ENCODE data around the gene CYREN. TPM values are rescaled to one million over a fixed set of nuclear protein-coding genes. Genes with fewer than 3 reads are reported as not detected.

The CYREN gene
- total and polyA plus RNA-seq, 9 of the 15 experiments (the other 6 are each of a cell fraction or from before 2014, with no cell fraction given), result 13.9 to 108 (median 88.8) TPM

DNA sequence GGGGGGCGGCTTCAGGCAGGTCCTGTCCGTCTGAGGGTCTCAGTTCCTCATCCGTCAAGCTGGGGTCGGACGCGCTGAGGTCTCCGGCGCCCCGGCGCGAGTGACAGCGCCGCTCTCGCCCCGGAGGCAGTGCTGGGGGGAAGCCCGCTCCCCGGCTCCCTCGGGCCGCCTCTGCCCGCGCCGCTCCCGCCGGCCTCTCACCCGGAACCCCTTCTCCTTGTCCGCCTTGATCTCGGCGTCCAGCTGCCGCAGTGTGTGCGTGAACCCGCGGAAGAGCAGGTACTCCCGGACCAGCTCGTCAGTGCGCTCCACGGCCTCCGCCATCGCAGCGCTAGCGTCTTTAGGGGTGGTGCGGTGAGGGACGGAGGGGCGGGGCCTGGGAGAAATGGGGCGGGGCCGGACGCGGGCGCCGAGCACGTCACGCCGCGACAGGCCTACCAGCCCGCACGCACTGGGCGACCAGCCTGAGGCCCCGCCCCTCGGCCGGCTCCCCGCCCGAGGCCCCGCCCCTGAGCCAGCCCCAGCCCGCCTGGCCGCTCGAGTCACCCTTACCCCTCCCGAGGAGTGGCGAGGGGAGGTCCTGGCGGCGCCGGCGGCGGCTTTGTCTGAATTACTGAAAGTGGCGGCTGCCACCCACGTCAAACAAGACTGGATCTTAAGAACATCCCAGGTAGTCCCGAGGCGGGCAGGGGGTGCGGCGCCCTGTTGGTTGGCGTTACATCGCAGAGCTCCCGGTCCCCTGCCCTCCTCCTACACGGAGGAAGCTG lies 40.9 kb upstream of the CYREN start, which contains the start of gene WDR91 (continued):
- TF ChIP-seq, protein P1, sequence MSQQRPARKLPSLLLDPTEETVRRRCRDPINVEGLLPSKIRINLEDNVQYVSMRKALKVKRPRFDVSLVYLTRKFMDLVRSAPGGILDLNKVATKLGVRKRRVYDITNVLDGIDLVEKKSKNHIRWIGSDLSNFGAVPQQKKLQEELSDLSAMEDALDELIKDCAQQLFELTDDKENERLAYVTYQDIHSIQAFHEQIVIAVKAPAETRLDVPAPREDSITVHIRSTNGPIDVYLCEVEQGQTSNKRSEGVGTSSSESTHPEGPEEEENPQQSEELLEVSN (IDR thresholded peaks at IDR 0.05; ENCODE audit: borderline replicate concordance in 1 of 2, extremely low read depth in 1 of 2, insufficient read depth in 1 of 2, insufficient read length in 1 of 2, low read depth in 1 of 2, low read length in 1 of 2, poor library complexity in 1 of 2, severe bottlenecking in 1 of 2), result peak; percentile 9 to 68
- TF ChIP-seq ZNF143 (CRISPR knock-in tag; IDR thresholded peaks at IDR 0.05) (peak; percentile 49), YY1 (IDR thresholded peaks at IDR 0.05; ENCODE audit: borderline replicate concordance in 1 of 3, control insufficient read depth in 1 of 3, extremely low read depth in 1 of 3, insufficient read depth in 3 of 3, insufficient read length in 1 of 3, insufficient replicate concordance in 2 of 3, low read depth in 1 of 3, low read length in 2 of 3) (peak; percentile 66 to 95 (median 88)), ZNF830 (CRISPR knock-in tag; IDR thresholded peaks at IDR 0.05) (0 out of 2 replicates have a peak, but pooled peaks have one; percentile 84), GTF2E2 (tag; IDR thresholded peaks at IDR 0.05) (no peak), RBM17 (IDR thresholded peaks at IDR 0.05; ENCODE audit: borderline replicate concordance, low read depth, low read length) (no peak), ZNF431 (CRISPR knock-in tag; IDR thresholded peaks at IDR 0.05) (0 out of 2 replicates have a peak, but pooled peaks have one; percentile 47), HDAC1 (IDR thresholded peaks at IDR 0.05) (peak in 1 of 2 experiments; percentile 84; a peak in 2 of 4 replicates), RBM34 (IDR thresholded peaks at IDR 0.05; ENCODE audit: borderline replicate concordance, insufficient read depth, low read length) (no peak), SMAD4 (CRISPR knock-in tag; conservative IDR thresholded peaks at IDR 0.05) (peak; percentile 73), ZNF124 (CRISPR knock-in tag; IDR thresholded peaks at IDR 0.05) (no peak), MYC (IDR thresholded peaks at IDR 0.05; ENCODE audit: low read depth, low read length) (peak; percentile 34; the same call in 1 of the 2 replicates), MYC (CRISPR knock-in tag; IDR thresholded peaks at IDR 0.05; ENCODE audit: borderline replicate concordance, low read depth) (no peak), ZNF134 (CRISPR knock-in tag; conservative IDR thresholded peaks at IDR 0.05) (no peak), CEBPG (CRISPR knock-in tag; IDR thresholded peaks at IDR 0.05) (peak; percentile 23; the same call in 1 of the 2 replicates), CEBPG (tag; conservative IDR thresholded peaks at IDR 0.05 in 1 of 2, IDR thresholded peaks at IDR 0.05 in 1 of 2) (no peak)
- TF ChIP-seq, protein P2, sequence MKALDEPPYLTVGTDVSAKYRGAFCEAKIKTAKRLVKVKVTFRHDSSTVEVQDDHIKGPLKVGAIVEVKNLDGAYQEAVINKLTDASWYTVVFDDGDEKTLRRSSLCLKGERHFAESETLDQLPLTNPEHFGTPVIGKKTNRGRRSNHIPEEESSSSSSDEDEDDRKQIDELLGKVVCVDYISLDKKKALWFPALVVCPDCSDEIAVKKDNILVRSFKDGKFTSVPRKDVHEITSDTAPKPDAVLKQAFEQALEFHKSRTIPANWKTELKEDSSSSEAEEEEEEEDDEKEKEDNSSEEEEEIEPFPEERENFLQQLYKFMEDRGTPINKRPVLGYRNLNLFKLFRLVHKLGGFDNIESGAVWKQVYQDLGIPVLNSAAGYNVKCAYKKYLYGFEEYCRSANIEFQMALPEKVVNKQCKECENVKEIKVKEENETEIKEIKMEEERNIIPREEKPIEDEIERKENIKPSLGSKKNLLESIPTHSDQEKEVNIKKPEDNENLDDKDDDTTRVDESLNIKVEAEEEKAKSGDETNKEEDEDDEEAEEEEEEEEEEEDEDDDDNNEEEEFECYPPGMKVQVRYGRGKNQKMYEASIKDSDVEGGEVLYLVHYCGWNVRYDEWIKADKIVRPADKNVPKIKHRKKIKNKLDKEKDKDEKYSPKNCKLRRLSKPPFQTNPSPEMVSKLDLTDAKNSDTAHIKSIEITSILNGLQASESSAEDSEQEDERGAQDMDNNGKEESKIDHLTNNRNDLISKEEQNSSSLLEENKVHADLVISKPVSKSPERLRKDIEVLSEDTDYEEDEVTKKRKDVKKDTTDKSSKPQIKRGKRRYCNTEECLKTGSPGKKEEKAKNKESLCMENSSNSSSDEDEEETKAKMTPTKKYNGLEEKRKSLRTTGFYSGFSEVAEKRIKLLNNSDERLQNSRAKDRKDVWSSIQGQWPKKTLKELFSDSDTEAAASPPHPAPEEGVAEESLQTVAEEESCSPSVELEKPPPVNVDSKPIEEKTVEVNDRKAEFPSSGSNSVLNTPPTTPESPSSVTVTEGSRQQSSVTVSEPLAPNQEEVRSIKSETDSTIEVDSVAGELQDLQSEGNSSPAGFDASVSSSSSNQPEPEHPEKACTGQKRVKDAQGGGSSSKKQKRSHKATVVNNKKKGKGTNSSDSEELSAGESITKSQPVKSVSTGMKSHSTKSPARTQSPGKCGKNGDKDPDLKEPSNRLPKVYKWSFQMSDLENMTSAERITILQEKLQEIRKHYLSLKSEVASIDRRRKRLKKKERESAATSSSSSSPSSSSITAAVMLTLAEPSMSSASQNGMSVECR (CRISPR knock-in tag; IDR thresholded peaks at IDR 0.05), result peak; percentile 89
- TF ChIP-seq, protein P3, sequence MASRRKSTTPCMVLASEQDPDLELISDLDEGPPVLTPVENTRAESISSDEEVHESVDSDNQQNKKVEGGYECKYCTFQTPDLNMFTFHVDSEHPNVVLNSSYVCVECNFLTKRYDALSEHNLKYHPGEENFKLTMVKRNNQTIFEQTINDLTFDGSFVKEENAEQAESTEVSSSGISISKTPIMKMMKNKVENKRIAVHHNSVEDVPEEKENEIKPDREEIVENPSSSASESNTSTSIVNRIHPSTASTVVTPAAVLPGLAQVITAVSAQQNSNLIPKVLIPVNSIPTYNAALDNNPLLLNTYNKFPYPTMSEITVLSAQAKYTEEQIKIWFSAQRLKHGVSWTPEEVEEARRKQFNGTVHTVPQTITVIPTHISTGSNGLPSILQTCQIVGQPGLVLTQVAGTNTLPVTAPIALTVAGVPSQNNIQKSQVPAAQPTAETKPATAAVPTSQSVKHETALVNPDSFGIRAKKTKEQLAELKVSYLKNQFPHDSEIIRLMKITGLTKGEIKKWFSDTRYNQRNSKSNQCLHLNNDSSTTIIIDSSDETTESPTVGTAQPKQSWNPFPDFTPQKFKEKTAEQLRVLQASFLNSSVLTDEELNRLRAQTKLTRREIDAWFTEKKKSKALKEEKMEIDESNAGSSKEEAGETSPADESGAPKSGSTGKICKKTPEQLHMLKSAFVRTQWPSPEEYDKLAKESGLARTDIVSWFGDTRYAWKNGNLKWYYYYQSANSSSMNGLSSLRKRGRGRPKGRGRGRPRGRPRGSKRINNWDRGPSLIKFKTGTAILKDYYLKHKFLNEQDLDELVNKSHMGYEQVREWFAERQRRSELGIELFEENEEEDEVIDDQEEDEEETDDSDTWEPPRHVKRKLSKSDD (conservative IDR thresholded peaks at IDR 0.05; ENCODE audit: low read length), result no peak
